HG03095 (cell line): Measurements from ENCODE around the gene PARD3.

Experiments used
- ATAC-seq: cut with Tn5 transposase; IDR thresholded peaks from one replicate; pipeline ENCODE4 v1.9.1; 2021; ENCODE audit warnings: moderate library complexity; ENCODE audit not compliant: unreplicated experiment

Gene PARD3

DNA sequence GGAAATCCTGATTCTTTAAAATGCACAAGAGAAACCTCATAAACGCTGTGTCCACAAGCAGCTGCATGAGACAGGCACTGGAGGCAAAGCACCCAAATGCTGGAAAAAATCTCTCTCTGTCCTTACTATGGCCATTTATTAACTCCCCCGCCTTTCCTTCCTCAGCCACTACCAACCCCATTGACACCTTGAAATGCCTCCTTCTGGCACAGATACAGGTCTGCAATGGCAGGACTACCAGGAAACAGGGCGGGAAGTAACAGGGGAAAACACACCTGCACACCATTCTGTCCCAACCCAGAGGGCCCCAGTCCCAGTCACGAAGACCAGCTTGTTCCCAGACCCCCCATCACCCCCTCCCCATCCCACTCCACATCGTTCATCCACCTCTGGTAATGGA is 224.3 kb downstream of the PARD3 start:
- no peak for ATAC-seq

DNA sequence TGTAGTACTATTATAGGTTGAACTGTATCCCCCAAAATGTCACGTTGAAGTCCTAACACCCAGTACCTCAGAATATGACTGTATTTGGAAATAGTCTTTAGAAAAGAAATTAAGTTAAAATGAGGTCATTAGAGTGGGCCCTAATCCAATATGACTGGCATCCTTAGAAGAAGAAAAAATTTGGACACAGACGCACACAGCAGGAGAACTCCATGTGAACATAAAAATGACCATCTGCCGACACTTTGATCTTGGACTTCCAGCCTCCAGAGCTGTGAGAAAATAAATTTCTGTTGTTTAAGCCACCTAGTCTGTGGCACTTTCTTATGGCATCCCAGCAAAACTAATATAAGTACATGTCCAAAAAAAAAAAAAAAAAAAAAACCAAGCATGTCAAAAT is 225.8 kb downstream of the PARD3 start:
- no peak for ATAC-seq

- ATAC-seq: no peak
These were observed 227.4 kb downstream of the PARD3 start for GRCh38 chr10:34587680-34588019.

DNA sequence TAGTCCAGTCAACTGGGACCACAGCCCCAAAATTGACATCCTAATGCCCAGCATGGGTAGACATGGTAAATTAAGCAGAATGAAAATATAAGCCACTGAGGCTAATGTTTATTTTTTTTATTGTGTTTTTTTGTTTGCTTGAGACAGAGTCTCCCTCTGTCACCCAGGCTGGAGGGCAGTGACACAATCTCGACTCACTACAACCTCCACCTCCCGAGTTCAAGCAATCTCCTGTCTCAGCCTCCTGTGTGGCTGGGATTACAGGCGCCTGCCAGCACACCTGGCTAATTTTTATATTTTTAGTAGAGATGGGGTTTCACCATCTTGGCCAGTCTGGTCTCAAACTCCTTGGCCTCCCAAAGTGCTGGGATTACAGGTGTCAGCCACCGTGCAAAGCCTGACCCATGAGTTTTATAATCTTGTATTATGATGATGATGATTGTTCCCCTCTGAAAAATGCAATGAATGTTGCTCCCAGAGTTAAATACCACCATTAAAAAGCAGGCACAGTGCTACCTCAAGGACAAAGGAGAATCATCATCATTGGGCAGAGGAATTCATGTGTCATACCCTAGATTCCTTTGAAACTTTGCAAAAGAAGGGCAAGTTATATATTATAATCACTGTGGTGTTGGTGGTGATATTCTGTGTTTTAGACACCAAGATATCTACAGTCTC is 228.0 kb downstream of the PARD3 start:
- ATAC-seq: no peak

- no peak for ATAC-seq
These were observed 229.5 kb downstream of the PARD3 start for GRCh38 chr10:34585422-34586112.

DNA sequence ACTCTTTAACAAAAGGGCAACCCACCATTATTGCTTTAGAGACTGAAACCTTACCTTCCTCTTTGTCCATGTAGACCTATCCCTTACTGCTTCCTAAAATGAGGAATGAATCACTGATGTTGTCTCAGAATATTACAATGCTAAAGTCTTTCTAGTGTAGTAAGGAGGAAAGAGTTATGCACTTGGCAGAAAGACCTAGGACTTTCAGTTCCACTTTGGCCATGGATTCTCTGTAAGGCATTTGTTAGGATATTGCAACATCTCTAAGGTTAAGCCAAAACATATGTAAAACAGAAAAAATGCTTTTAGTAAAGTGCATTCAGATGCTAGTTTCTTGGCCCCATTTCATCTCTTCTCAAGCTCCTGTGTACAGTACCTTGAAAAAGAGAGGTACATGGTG is 230.9 kb downstream of the PARD3 start:
- no peak for ATAC-seq

DNA sequence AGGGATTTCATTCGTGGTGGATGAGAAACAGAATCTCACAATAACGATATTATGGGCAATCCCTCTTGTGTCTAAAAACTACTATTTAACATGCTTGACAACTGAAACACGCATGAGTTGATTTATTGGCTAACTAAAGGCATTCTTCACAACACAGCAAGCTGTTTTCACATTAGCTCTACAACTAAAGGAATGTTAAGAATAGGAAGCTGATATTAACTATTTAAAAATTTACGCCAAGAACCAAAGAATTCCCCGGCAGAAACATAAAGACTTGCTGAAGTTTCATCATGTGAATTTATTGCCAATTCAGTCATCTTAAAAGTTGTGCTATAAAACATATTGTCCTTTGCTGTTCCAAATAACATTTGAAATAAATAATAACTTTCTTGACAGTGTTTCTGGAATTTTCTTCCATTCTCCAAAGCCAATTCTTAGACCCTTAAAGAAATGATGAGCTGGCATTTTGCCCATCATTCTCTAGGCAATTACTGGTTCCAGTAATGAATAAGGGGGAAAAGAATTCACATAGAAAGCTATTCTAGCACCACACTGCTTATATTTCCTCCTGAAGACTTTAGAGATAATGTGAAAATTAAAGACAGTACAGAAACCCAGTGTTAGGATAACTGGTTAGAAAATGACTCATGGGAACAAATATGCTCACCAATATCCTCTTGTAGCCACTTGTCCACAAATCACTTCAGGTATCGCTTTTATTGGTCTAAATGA is 233.1 kb downstream of the PARD3 start:
- no peak for ATAC-seq

GRCh38 chr10:34580643-34581042 is 234.5 kb downstream of the PARD3 start:
- ATAC-seq: no peak

- ATAC-seq: no peak
These were observed 234.9 kb downstream of the PARD3 start for GRCh38 chr10:34580214-34580613.

DNA sequence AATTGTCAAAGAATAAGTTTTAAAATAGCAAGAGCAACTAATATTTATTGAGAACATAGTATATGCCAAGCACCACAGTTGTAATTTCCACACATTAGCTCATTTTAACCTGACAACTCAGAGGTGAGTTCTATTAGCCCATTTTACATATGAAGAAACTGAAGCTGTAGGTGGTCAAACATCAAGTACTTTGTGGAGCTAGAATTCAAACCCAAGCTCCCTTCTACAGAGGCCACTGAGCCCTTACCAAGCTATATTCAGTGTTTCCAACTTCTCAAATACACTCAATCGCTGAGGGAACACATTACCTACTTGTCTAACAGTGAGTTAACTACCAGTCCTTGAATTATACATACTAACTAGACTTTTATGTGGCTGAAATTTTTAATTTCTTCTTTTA is 236.6 kb downstream of the PARD3 start:
- no peak for ATAC-seq

DNA sequence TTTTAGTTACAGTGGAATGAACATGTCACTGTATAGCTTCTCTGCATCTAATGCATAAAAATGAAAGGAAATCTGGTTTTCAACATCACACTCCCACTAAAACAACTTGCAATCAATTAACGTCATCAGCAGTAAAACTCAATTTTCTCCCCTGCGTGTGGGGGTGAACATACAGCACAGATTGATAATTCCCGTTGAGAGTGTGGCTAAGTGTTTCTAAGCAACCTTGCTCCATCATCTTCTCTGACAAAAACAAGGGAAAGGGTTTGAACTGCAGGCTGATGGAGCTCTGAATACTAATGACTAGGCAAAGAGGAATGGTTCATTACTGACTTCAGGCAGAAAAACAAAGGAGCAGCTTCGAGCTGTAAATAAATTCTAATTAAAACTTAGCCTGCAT is 238.3 kb downstream of the PARD3 start:
- ATAC-seq: no peak

GRCh38 chr10:34575882-34576281 is 239.2 kb downstream of the PARD3 start:
- ATAC-seq: no peak

GRCh38 chr10:34574353-34574934 is 240.7 kb downstream of the PARD3 start:
- no peak for ATAC-seq

DNA sequence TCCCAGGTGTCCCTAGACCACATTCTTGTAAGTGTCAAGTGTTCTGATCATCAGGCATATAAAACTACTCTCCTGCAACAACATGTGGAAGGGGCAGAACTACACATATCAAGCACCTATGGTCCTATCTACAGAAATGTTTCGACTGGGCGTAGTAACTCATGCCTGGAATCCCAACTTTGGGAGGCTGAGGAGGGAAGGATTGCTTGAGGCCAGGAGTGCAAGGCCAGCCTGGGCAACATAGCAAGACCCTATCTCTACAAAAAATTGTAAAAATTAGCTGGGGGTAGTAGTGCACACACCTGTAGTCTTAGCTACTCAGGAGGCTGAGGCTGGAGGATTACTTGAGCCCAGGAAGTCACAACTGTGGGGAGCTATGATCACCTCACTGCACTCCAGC is 244.2 kb downstream of the PARD3 start:
- ATAC-seq: no peak

DNA sequence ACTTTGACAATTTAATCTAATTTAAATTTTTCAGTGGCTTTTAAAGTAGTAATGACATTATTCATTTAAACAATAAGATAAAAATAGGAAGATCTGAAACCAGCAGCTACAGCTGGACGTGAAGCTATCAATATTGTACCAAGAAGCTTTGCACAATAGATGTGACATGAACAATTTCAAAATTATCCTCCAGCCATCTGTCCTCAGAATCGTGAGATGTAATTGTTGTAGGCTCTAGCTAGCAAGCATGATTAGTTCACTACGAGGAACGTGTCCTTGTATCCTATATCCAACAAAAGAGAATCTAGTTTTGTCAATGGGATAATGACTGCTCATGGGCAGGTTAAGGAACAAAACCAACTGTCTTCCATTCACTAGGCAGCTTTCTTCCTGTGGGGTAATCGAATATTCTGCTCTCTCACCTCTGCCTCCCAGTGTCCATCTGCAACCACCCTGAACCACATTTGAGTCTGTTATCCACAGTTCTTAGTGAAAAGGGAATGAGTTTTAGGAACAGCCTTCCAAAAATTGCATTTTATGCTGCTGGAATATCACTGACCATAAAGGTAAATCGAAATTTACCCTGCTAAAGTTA is 247.3 kb downstream of the PARD3 start:
- ATAC-seq: no peak

GRCh38 chr10:34565934-34566333 is 249.2 kb downstream of the PARD3 start:
- no peak for ATAC-seq

- no peak for ATAC-seq
These were observed 257.0 kb downstream of the PARD3 start for GRCh38 chr10:34558093-34558583.

DNA sequence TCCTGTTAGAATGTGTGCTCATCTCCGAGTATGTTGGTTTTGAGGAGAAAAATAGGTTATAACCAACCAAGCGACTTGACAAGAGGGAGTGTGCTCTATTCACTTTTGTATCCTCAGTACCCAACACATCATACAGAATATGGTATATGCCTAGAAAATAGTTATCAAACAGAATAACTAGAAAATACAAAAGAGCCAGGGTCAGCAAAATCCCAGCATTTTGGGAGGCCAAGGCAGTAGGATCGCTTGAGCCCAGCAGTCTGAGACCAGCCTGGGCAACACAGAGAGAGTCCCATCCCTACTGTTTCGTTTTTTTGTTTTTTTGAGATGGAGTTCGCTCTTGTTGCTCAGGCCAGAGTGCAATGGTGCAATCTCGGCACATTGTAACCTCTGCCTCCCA is 257.9 kb downstream of the PARD3 start:
- no peak for ATAC-seq

DNA sequence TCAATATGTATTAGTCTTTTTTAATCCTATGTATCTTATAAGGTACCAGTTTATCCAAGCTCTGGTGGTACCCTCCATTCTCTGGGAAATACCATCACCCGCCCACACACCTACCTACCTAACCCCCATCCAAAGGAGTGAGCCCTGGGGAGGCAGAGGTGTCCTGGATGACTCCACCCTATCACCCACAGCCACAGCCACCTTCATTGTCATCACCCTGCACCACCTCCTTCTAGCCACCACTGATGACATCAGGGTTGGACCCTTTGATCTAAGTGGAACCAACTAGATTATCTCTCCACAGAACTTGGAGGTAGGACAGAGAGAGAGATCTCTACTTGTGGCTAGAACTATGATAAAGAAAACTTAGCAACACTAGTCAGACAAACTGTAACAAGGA is 259.4 kb downstream of the PARD3 start:
- no peak for ATAC-seq

DNA sequence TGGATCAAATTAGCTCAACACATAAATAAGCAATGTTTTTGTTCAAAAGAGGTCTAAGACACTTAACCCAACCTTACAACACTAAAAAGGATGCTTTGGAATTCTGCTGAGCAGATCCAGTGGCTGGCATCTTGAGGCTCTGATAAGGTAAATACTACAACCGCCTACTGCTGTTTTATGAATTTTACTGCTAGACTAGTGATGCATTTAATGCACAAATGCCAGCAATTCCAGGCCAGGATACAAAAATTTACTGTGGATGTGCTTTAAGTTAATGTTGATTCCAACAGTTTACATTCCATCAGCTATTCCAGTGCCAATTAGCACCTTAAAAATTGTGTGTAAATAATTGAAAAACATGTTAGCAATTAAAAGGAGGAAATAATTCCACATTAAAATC is 261.3 kb downstream of the PARD3 start:
- no peak for ATAC-seq

- ATAC-seq: no peak
These were observed 263.8 kb downstream of the PARD3 start for GRCh38 chr10:34551295-34551694.
